Iris pigment epithelial cell (primary cell): ENCODE measurements around the gene TMEM125.

Experiments
- DNase-seq: peaks from one replicate; pipeline ENCODE4 v3.0.0-alpha.2; 2011; ENCODE audit warnings: low read depth

Gene TMEM125

DNA sequence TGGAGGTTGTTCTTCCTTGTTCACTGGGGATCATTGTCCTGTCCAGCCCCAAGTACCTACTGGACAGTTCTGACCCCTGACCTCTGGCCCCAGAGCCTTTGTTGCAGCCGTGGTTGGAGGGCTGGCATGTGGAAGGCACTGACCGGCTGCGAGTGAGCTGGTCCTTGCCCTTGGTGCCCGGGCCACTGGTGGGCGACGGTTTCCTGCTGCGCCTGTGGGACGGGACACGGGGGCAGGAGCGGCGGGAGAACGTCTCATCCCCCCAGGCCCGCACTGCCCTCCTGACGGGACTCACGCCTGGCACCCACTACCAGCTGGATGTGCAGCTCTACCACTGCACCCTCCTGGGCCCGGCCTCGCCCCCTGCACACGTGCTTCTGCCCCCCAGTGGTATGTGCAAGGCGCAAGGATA is 42.4 kb downstream of the TMEM125 start:
- DNase-seq = no peak

DNA sequence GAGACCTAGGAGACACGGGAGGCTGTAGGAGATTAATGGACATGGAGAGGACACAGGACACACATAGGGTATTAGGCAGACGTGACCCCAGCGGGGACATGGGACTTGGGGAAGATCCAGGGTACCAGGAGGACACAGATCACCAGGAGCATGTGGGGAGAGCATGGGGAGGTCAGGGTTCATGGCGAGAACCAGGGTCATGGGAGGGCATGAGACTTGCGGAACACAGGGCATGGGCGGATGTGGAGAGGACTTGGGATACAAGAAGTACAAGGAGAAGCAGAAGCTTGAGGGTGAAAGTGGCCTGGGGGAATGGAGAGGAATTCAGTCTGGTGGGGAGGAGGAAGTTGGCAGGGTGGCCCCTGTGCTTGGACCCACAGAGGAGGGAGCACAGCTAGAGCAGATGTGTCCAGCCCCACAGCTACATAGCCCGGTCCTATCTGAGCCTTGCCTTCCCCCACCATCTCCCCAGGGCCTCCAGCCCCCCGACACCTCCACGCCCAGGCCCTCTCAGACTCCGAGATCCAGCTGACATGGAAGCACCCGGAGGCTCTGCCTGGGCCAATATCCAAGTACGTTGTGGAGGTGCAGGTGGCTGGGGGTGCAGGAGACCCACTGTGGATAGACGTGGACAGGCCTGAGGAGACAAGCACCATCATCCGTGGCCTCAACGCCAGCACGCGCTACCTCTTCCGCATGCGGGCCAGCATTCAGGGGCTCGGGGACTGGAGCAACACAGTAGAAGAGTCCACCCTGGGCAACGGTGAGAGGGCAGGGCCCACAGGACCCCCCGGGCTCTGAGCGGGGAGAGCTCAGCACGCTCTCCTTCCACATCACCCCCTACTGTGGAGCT is 43.1 kb downstream of the TMEM125 start:
- no peak for DNase-seq

DNA sequence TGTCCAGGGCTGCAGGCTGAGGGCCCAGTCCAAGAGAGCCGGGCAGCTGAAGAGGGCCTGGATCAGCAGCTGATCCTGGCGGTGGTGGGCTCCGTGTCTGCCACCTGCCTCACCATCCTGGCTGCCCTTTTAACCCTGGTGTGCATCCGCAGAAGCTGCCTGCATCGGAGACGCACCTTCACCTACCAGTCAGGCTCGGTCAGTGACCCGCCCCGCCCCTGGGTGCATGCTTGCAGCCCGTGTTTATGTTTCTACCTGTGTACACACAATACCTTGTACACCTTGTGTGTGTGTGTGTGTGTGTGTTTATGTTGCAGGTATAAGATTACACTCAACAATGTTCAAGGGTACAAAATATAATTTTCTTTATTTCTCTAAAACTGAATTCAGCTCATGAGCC is 44.0 kb downstream of the TMEM125 start:
- no peak for DNase-seq

DNA sequence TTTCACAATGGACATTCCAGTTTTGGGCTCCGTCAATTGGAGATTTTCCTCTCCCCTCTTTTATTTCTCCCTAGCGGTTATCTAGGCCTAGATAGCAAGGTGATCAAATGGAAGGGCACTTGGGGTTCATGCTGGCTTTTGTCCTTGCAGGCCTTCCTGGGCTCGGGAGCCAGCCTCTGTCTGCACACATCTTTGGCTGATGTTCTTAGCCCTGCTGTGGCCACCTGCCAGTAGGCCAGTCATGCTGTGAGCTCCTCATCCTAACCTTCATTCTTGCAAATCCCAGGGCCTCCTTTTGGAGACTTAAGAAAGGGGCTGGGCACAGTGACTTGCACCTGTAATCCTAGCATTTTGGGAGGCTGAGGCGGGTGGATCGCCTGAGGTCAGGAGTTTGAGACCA is 44.5 kb downstream of the TMEM125 start:
- no peak for DNase-seq

DNA sequence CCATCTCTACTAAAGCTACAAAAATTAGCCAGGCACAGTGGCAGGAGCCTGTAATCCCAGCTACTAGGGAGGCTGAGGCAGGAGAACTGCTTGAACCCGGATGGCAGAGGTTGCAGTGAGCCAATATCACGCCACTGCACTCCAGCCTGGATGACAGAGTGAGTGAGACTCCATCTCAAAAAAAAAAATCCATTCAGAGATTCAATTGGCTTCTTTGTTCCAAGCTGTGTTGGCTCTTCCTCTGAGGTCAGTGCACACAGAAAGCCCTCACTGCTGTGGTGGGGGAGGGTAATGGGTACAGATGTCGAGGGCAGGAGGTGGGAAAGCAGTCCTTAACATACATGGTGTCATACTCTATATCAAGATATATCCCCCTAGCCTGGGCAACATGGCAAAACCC is 45.7 kb downstream of the TMEM125 start:
- no peak for DNase-seq

DNA sequence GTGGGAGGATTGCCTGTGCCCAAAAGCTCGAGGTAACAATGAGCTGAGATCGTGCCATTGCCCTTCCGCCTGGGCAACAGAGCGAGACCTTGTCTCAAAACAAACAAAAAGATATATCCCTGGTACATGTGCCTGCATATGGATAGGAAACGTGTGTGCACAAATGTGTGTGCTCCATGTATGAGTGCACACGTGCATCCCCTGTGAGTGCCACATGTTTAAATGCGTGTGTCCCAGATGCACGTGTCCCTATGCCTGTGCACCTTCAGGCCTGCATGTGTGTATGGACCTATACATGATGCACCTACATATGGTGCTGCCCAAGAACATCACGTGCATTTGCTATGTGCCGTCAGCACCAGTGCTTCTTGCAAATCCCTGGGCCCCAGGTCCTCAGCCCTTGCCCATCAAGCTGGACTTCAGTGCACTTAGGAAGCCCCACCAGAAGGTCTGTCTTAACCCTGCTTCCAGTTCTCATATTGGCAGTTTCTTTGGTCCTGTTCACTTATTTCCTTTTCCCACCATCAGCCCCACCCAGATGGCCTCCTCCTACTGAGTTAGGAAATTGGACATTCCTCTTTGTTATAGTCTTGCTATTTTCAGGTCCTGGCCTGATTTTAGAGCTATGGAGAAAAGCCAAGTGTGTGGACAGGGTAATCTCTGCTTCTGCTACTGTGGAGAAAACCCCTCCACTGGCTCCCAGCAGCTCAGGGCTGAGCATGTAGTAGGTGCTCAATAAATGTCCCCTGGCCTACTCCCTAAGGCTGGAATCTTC is 46.4 kb downstream of the TMEM125 start:
- no peak for DNase-seq

DNA sequence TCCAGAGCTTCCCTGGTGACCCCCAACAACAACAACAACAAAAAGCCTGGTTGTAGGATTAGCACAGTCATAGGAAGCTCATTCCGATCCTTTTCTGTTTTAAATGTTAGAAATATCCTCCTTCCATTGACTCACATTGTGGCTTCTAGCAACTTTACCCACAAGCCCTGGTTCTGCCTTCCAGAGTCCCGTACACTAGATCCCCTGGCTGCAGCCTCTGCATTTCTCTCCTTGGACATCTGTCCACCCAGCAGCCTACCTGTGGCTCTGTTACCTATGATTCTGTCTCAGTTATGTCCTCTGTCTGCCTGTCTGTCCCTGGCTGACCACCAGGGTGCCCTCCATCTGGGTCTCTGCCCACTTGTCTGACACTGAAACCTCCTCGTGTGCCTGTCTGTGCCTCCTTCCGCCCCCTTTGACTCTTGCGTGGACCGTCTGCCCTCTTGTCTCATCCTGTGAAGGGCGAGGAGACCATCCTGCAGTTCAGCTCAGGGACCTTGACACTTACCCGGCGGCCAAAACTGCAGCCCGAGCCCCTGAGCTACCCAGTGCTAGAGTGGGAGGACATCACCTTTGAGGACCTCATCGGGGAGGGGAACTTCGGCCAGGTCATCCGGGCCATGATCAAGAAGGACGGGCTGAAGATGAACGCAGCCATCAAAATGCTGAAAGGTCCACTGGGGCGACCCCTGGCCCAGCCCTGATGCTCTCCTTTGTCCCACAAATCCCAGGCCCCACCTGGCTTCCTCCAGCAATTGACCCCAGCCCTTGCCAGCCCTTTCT is 47.1 kb downstream of the TMEM125 start:
- DNase-seq = no peak

DNA sequence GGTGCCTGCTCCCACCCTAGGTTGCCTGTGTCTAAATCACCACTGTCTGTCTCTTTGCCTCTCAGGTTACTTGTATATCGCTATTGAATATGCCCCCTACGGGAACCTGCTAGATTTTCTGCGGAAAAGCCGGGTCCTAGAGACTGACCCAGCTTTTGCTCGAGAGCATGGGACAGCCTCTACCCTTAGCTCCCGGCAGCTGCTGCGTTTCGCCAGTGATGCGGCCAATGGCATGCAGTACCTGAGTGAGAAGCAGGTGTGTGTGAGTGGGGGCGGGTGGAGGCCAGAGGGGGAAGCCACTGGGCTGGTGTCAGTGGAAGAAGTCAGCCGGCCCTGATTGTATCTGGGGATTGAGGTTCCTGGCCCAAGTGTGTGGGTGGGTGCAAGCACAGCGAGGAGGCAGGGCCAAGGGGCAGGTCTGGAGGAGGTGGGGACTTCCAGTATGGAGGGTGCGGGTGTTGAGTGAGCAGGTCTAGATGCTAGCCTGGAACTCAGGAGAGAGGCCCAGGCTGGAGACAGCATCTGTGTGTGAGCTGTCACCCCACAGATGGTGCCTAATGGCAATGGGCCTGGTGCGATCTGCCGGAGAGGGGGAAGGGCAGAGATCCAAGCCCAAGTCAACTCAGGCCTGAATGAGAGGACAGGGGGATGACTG is 48.2 kb downstream of the TMEM125 start:
- DNase-seq = no peak

DNA sequence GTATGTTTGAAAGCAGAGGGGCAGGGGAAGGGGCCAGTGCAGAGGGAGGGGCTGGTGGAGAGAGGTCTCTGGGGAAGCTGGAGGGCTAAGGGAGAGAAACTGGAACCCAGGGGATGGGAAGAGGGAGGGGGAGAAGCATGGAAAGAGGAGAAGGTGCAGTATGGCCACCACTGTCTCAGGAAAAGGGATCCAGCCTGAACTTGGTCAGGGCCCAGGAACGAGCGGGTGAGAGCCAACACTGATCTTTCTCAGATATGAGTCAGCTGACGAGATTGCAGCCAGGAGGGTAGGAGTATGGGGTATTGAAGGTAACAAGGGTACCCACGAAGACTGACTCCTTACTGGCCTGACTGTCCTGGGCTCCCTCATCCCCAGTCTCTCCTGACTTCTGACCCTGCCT is 49.0 kb downstream of the TMEM125 start:
- no peak for DNase-seq

DNA sequence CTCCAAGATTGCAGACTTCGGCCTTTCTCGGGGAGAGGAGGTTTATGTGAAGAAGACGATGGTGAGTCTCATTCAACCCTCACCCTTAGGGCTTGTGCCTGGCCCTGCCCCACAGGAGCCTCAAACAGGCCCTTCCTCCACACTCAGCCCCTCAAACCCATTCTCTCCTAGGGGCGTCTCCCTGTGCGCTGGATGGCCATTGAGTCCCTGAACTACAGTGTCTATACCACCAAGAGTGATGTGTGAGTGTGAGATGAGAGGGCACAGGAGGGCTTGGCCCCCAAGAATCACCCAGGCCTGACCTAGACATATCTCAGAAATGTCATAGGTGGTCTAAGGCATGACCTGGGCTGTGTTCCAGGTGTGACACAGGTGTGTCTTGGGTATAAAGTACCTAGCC is 49.5 kb downstream of the TMEM125 start:
- no peak for DNase-seq

DNA sequence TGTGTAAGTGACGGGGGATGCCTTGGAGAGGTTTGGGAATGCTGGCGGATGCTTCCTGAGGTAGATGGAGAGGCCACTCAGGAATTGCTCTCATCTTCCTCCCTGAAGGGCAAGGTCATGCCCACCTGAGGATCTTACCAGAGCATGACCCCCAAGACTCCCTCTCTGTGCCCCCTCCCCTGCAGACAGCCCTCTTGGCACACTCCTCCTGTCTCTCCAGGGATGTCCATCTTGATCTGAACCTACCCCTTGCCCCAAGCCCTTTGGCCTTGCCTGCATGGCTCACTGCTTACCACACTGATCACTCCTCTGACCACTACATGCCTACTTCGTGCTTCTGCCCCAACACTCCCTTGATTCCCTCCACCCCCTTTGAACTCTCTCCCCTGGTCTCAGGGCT is 50.0 kb downstream of the TMEM125 start:
- no peak for DNase-seq

DNA sequence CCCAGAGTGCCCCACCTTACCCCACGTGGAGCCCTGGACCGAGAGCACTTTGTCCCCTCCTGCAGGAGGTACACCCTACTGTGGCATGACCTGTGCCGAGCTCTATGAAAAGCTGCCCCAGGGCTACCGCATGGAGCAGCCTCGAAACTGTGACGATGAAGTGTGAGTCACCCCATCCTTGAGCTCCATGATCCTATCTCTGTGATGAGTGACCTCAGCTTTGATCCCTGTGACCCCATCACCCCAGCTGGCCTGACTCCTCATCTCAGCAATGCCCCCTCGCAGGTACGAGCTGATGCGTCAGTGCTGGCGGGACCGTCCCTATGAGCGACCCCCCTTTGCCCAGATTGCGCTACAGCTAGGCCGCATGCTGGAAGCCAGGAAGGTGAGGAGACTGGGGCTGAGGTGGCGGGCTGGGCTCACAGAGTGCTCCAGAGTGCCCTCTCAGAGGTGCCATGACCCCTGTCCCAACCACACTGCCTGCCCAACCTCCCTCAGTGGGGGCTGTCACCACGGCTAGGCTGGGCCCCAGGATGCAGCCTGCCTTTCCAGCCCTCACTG is 51.6 kb downstream of the TMEM125 start:
- no peak for DNase-seq

DNA sequence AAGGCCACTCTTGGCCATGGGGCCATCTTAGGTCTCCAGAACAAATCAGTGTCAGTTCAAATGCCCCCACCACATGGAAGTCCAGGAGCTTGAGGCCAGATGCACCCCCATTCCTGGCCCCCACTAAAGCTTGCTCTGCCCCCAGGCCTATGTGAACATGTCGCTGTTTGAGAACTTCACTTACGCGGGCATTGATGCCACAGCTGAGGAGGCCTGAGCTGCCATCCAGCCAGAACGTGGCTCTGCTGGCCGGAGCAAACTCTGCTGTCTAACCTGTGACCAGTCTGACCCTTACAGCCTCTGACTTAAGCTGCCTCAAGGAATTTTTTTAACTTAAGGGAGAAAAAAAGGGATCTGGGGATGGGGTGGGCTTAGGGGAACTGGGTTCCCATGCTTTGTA is 52.7 kb downstream of the TMEM125 start:
- DNase-seq = no peak
